Activated CD8-positive, alpha-beta memory T cell treated with anti-CD3 and anti-CD28 coated beads, Interleukin-2, amount 50 U/mL, for 4 hours (primary cell): Measurements from ENCODE around the gene IGSF23.
"Not testable (repeated sequence)": the region's sequence is repeated elsewhere in the genome, so short reads cannot be mapped to it uniquely, and the experiment has no call there.

ENCODE experiments used
- DNase-seq: peaks from one replicate; pipeline ENCODE4 v3.0.0-alpha.2; 2020

The IGSF23 gene

DNA sequence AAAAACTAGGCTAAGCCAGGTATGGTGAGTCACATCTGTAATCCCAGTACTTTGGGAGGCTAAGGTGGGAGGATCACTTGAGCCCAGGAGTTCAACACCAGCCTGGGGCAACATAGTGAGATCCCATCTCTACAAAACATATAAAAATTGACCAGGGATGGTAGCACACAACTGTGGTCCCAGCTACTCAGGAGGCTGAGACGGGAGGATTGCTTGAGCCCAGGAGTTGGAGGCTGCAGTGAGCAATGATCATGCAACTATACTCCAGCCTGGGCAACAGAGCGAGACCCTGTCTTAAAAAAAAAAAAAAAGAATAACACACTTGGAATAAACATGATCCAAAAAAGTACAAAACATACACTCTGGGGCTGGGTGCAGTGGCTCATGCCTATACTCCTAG, 56.7 kb downstream of the IGSF23 start:
- DNase-seq, result not testable (repeated sequence)

GRCh38 chr19:44671400-44671799, 58.0 kb downstream of the IGSF23 start, which contains the start of gene CEACAM19:
Gene CEACAM19 (plus strand): TSS chr19:44671482. CDS start chr19:44671932, 450 bp downstream.
- DNase-seq, result no peak

- DNase-seq, result no peak
These were observed 58.9 kb downstream of the IGSF23 start for GRCh38 chr19:44672226-44672625.

DNA sequence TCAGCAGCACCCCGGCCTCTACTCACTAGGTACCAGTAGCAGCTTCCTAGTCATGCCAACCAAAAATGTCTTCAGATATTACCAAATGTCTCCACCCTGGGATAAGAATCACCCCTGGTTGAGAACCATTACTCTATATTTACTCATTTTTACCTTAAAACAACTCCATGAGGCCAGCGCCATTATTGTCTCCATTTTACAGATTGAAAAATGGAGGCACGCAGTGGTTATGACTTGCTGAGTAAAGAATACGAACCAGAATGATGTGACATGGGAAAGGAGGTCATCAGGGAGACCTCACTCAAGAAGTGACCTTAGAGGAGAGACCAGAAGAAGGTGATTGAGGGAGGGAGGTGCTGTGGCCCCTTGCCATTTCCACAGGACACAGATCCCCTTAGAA, 60.1 kb downstream of the IGSF23 start:
- DNase-seq, result no peak

DNA sequence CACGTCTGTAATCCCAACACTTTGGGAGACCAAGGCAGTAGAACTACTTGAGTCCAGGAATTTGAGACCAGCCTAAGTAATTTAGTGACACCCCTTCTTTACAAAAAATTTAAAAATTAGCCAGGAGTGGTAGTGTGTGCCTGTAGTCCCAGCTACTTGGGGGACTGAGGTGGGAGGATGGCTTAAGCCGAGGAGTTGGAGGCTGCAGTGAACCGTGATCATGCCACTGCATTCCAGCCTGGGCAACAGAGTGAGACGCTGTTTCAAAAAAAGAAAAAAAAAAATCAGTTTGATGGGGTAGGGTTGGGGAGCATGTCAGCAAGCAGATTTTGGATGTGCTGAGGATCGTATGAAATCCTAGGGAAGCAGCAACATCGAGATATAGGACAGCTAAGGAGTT, 62.2 kb downstream of the IGSF23 start:
- no peak for DNase-seq

DNA sequence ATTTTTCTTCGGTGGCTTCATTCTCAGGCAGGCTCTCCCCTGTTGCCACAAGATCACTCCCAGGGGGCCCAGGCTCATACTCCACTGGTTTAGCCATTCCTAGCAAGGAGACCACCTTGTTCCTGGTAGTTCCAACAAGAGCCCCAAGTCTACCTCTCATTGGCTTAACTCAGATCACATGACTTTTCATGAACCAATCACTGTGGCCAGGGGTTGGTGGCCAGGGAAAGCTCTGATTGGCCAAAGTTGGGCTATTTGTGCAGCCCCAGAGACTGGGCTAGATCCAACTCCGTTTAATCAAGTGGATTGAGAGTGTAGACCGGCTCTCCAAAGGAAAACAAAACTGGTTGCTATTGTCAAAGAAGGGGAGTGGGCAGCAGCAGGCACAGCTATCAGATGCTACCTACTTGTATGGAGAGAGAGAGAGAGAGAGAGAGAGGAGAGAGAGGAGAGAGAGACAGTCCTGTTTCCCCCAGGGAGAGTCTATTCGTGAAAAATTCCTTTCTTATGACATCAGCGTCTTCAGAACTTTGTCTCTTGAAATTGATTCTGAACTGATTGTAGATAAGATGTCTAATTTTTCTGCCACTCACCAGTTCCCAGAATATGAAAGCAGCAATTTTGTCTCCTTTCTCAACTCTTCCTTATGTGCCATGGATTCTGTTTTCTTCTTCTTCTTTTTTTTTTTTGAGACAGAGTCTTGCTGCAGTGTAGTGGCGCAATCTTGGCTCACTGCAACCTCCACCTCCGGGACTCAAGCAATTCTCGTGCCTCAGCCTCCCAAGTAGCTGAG, 63.9 kb downstream of the IGSF23 start:
- no peak for DNase-seq

GRCh38 chr19:44680536-44680935, 67.2 kb downstream of the IGSF23 start:
- no peak for DNase-seq

DNA sequence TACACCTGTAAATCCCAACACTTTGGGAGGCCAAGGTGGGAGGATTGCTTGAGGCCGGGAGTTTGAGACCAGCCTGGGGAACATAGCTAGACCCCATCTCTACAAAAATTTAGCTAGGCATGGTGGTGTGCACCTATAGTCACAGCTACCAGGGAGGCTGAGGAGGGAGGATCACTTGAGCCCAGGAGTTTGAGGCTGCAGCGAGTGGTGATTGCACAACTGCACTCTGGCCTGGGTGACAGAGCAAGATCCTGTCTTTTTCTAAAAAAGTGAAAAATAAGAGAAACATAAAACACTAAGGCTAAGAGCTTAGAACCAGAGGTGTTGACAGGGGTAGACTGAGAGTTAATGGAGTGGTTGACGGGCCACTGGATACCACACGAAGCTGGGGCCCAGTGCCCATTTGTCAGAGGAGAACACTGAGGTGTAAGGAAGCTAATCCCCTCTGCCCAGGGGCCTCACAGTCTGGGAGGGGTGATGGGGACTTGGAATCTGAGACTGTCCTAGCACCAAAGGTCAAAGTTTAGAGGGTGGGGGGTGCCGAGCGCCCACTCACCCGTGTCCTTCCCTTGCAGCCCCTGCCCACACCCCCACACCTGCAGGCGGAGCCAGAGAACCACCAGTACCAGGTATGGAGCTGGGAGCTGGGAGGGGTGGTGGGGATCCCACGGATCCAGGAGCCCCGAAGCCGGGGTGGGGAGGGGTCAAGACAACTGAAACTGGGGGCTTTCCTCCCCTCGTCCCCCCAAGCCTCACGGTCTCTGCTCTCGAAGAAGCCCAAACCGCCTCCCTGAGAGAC, 68.8 kb downstream of the IGSF23 start:
- no peak for DNase-seq

DNA sequence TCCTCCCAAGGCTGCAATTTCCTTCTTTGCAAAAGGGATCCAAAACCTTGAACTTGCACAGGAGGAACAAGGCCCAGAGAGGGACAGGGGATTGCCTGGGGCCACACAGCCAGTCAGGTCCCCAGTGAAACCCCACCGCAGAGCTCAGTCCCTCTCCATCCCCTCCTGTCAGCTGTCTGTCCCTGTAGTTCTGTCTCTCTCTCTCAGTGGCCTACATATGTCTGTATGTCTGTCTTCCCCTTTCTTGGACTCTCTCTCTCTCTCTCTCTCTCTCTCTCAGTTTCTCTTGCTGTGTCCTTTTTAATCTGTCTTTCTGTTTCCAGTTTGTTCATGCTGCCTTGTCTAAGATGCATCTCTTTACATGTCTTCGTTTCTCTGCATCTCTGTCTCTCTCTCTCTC, 69.4 kb downstream of the IGSF23 start:
- DNase-seq, result no peak

GRCh38 chr19:44683434-44684210, 70.3 kb downstream of the IGSF23 start:
- no peak for DNase-seq

GRCh38 chr19:44684396-44684795, 71.0 kb downstream of the IGSF23 start:
- not testable (repeated sequence) for DNase-seq

DNA sequence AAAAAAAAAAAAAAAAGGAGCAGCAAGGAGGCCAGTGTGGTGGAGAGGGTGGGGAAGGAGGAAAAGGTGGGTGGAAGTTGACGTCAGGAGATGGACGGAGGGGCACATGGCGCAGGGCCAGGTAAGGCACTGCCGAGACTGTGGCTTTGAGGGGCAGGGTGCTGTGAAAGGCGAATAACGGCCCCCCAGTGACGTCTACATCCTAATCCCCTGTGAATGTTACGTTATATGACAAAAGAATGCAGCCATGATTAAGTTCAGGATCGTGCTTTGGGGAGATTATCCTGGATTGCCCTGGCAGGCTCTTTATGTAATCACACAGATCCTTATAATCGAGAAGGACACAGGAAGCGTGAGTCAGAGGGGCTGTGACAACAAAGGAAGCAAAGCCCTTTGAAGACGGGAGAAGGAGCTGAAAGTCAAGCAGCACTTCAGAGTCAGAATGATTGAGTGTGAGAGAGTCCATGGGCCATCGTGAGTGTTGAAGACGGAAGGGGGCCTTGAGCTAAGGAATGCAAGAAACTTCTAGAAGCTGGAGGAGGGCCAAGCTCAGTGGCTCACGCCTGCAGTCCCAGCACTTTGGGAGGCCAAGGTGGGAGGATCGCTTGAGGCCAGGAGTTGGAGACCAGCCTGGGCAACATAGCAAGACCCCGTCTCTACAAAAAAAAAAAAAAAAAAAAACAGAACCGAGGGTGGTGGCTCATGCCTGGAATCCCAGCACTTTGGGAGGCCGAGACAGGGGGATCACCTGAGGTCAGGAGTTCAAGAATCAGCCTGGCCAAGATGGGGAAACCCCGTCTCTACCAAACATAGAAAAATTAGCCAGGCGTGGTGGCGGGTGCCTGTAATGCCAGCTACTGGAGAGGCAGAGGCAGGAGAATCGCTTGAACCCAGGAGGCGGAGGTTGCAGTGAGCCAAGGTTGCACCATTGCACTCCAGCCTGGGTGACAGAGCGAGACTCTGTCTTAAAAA, 71.8 kb downstream of the IGSF23 start:
- DNase-seq, result no peak

DNA sequence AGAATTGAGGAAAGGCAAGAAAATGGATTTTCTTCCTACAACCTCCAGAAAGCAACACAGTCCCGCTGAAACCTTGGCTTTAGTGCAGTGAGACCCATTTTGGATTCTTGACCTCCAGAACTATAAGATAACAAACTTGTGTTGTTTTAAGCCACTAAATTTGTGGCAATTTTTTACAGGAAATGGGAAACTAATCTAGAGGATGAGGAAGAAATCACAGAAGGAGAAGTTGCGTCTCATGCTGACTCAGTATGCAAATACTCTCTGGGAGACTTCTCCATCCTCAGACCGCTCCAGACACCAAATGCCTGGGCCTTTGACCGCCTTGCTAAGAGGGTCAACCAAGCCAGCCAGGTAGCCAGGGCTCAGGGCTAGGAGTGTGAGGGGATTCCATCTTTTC, 72.5 kb downstream of the IGSF23 start:
- no peak for DNase-seq
